Cardiac muscle cell (in vitro differentiated cells and primary cell): ENCODE results near the gene CKS1B. TPM values are rescaled to one million over a fixed set of nuclear protein-coding genes. Genes with fewer than 3 reads are reported as not detected.

ENCODE experiments used
- DNase-seq, 2 donors: peaks; one replicate each; pipeline versions ENCODE4 v3.0.0 to v3.0.0-alpha.2; 2010 to 2017; ENCODE audit warnings: low read depth in 1 of 2, low spot score in 1 of 2
- H3K27ac ChIP-seq: fragments of 200-600 bp; sonication (generic); 2 replicates; pipeline ENCODE4 v1.5.1; 2016
- H3K27me3 ChIP-seq: fragments of 200-600 bp; sonication (generic); 2 replicates; pipeline ENCODE4 v1.6.0; 2016; ENCODE audit warnings: control low read depth
- H3K36me3 ChIP-seq: fragments of 200-600 bp; sonication (generic); 2 replicates; pipeline ENCODE4 v1.5.1; 2016; ENCODE audit warnings: control low read depth
- H3K4me1 ChIP-seq: fragments of 200-600 bp; sonication (generic); 2 replicates; pipeline ENCODE4 v1.8.1; 2017; ENCODE audit warnings: low read depth, mild to moderate bottlenecking, mixed run types
- H3K4me3 ChIP-seq: fragments of 200-600 bp; sonication (generic); 2 replicates; pipeline ENCODE4 v1.5.1; 2016; ENCODE audit warnings: mild to moderate bottlenecking
- H3K9me3 ChIP-seq: fragments of 200-600 bp; sonication (generic); 2 replicates; pipeline ENCODE4 v1.5.1; 2017; ENCODE audit warnings: low read depth, mild to moderate bottlenecking, control low read depth
- CTCF ChIP-seq: IDR thresholded peaks from 2 replicates; pipeline ENCODE4 v1.5.1; 2012; ENCODE audit warnings: low read depth, mild to moderate bottlenecking, low read length
- polyA plus RNA-seq: library from polyadenylated mRNA; unstranded; fragments of >200 nt; fragmentation: Nextera tagmentation; extraction: Ambion mirVana; gene quantifications from 2 replicates; pipeline ENCODE4 v1.2.1, GENCODE V29; 2016
- total RNA-seq: library from RNA; depleted of rRNA; stranded (reverse); fragments of >200 nt; gene quantifications from 2 replicates; pipeline ENCODE4 v1.2.3, GENCODE V29; 2016

Gene CKS1B
- total RNA-seq (52.9 and 96.5 TPM in 2 replicates), polyA plus RNA-seq (157 and 337 TPM in 2 replicates)

GRCh38 chr1:154974102-154974807 lies at the start of gene CKS1B:
TSS of gene CKS1B (plus strand) at chr1:154974681. CDS start at chr1:154974746, 65 bp downstream.
- H3K4me3 ChIP-seq = peak within 1 kb of the TSS; percentile 48
- TF ChIP-seq CTCF = no peak
- no peaks in the 10 kb centered on the region for H3K9me3 ChIP-seq
- DNase-seq = peak; percentile 100
- peak within 1 kb of the TSS; percentile 98 for H3K27ac ChIP-seq
- H3K27me3 ChIP-seq = no peaks in the 10 kb centered on the region
- H3K4me1 ChIP-seq = peaks cover 35% of the 10 kb centered on the region
- H3K36me3 ChIP-seq = no peaks in the 10 kb centered on the region

GRCh38 chr1:154925335-154926170 lies 48.9 kb upstream of the CKS1B start:
- no peaks in the 10 kb centered on the region for H3K9me3 ChIP-seq
- no peaks in the 10 kb centered on the region for H3K4me1 ChIP-seq
- H3K27me3 ChIP-seq = no peaks in the 10 kb centered on the region
- no peak for DNase-seq
- no peak overlapping the region for H3K27ac ChIP-seq
- peaks cover 7% of the 10 kb centered on the region for H3K36me3 ChIP-seq
- TF ChIP-seq CTCF = no peak
- H3K4me3 ChIP-seq = no peak overlapping the region

- Histone ChIP-seq H3K4me1 (peaks cover under 1% of the 10 kb centered on the region), H3K27me3 (no peaks in the 10 kb centered on the region)
- no peak for TF ChIP-seq CTCF
Observed at GRCh38 chr1:154926201-154926600, 48.3 kb upstream of the CKS1B start.

GRCh38 chr1:154931940-154932487 lies 42.5 kb upstream of the CKS1B start:
- TF ChIP-seq CTCF = no peak

More at GRCh38 chr1:154926201-154926600, 48.3 kb upstream of the CKS1B start:
- Histone ChIP-seq H3K27ac (no peak overlapping the region), H3K36me3 (peaks cover 7% of the 10 kb centered on the region), H3K9me3 (no peaks in the 10 kb centered on the region), H3K4me3 (no peak overlapping the region)
- no peak for DNase-seq

GRCh38 chr1:154934358-154934948 lies 40.0 kb upstream of the CKS1B start:
- TF ChIP-seq CTCF = no peak
- Histone ChIP-seq H3K27me3 (no peaks in the 10 kb centered on the region), H3K27ac (no peak overlapping the region), H3K4me3 (no peak overlapping the region), H3K36me3 (no peaks in the 10 kb centered on the region), H3K4me1 (peaks cover 17% of the 10 kb centered on the region), H3K9me3 (no peaks in the 10 kb centered on the region)
- DNase-seq = no peak

More at GRCh38 chr1:154931940-154932487, 42.5 kb upstream of the CKS1B start:
- Histone ChIP-seq H3K4me1 (peaks cover 10% of the 10 kb centered on the region), H3K27me3 (no peaks in the 10 kb centered on the region), H3K27ac (peak overlapping the region; percentile 26), H3K9me3 (no peaks in the 10 kb centered on the region), H3K4me3 (no peak overlapping the region), H3K36me3 (no peaks in the 10 kb centered on the region)
- peak in 1 of 2 donors; percentile 29 for DNase-seq
